ENCODE results near the gene TFDP3. TPM values are rescaled to one million over a fixed set of nuclear protein-coding genes. Genes with fewer than 3 reads are reported as not detected.

Gene TFDP3
- total RNA-seq: not detected

GRCh38 chrX:133218329-133218728 is at the start of gene TFDP3:
Gene TFDP3, minus strand, starts transcription at chrX:133218354. Its CDS starts 95 bp downstream, at chrX:133218259.
- no peak for DNase-seq (ENCODE audit: low spot score)

GRCh38 chrX:133267621-133268020 is 49.5 kb upstream of the TFDP3 start:
- ATAC-seq: no peak
- no peak for DNase-seq (ENCODE audit: low spot score)

More at GRCh38 chrX:133218329-133218728, at the start of gene TFDP3:
- ATAC-seq: no peak

GRCh38 chrX:133265331-133265730 is 47.2 kb upstream of the TFDP3 start:
- no peak for DNase-seq (ENCODE audit: low spot score)
- no peak for ATAC-seq

- DNase-seq (ENCODE audit: low spot score) (no peak), ATAC-seq (no peak)
Measured at GRCh38 chrX:133258481-133258880, 40.3 kb upstream of the TFDP3 start.

- no peak for DNase-seq (ENCODE audit: low spot score)
Measured at GRCh38 chrX:133254666-133255065, 36.5 kb upstream of the TFDP3 start.

GRCh38 chrX:133251204-133251603 is 33.0 kb upstream of the TFDP3 start:
- ATAC-seq: no peak
- no peak for DNase-seq (ENCODE audit: low spot score)

More at GRCh38 chrX:133254666-133255065, 36.5 kb upstream of the TFDP3 start:
- ATAC-seq: no peak

GRCh38 chrX:133250184-133251100 is 32.3 kb upstream of the TFDP3 start:
- DNase-seq (ENCODE audit: low spot score) (no peak), ATAC-seq (peak; percentile 55)

- no peak for ATAC-seq
- DNase-seq (ENCODE audit: low spot score): no peak
Measured at GRCh38 chrX:133249266-133250058, 31.3 kb upstream of the TFDP3 start.

GRCh38 chrX:133248177-133248576 is 30.0 kb upstream of the TFDP3 start:
- no peak for ATAC-seq
- no peak for DNase-seq (ENCODE audit: low spot score)

GRCh38 chrX:133246921-133247320 is 28.8 kb upstream of the TFDP3 start:
- DNase-seq (ENCODE audit: low spot score) (no peak), ATAC-seq (no peak)

GRCh38 chrX:133235830-133236229 is 17.7 kb upstream of the TFDP3 start:
- DNase-seq (ENCODE audit: low spot score) (no peak), ATAC-seq (no peak)

- no peak for ATAC-seq
Measured at GRCh38 chrX:133232331-133232730, 14.2 kb upstream of the TFDP3 start.

GRCh38 chrX:133229361-133229760 is 11.2 kb upstream of the TFDP3 start:
- no peak for ATAC-seq

More at GRCh38 chrX:133232331-133232730, 14.2 kb upstream of the TFDP3 start:
- no peak for DNase-seq (ENCODE audit: low spot score)

GRCh38 chrX:133215747-133216146 is 2.4 kb downstream of the TFDP3 start:
- ATAC-seq (no peak), DNase-seq (ENCODE audit: low spot score) (no peak)

More at GRCh38 chrX:133229361-133229760, 11.2 kb upstream of the TFDP3 start:
- no peak for DNase-seq (ENCODE audit: low spot score)

GRCh38 chrX:133215017-133215416 is 3.1 kb downstream of the TFDP3 start:
- DNase-seq (ENCODE audit: low spot score) (no peak), ATAC-seq (no peak)

GRCh38 chrX:133214301-133214700 is 3.9 kb downstream of the TFDP3 start:
- ATAC-seq (no peak), DNase-seq (ENCODE audit: low spot score) (no peak)

GRCh38 chrX:133213117-133213516 is 5.0 kb downstream of the TFDP3 start:
- DNase-seq (ENCODE audit: low spot score) (no peak), ATAC-seq (no peak)

- DNase-seq (ENCODE audit: low spot score) (no peak), ATAC-seq (no peak)
Measured at GRCh38 chrX:133207751-133208150, 10.4 kb downstream of the TFDP3 start.

GRCh38 chrX:133191739-133192039 is 26.5 kb downstream of the TFDP3 start:
- no peak for ATAC-seq
- no peak for DNase-seq (ENCODE audit: low spot score)

GRCh38 chrX:133190877-133191738 is 27.0 kb downstream of the TFDP3 start:
- DNase-seq (ENCODE audit: low spot score) (no peak), ATAC-seq (no peak)

- ATAC-seq: no peak
- no peak for DNase-seq (ENCODE audit: low spot score)
Measured at GRCh38 chrX:133189195-133189594, 29.0 kb downstream of the TFDP3 start.
